HEK293T (cell line): ENCODE results near the gene PIRT.

Experiments used
- CTCF ChIA-PET: fragments of 350-600 bp; formaldehyde crosslinking; extraction: SDS; loops from one replicate; lab custom pipeline; 2021; ENCODE audit warnings: antibody characterized with exemption, inconsistent platforms; lab: Yijun Ruan, JAX
- POLR2A ChIA-PET: fragments of 350-600 bp; formaldehyde crosslinking; extraction: SDS; loops from one replicate; lab custom pipeline; 2020; ENCODE audit warnings: antibody characterized with exemption, inconsistent platforms; lab: Yijun Ruan, JAX
- DNase-seq: peaks from one replicate; pipeline ENCODE4 v3.0.0; 2012; ENCODE audit warnings: mixed read lengths; ENCODE audit errors: extremely low spot score
- ARNT ChIP-seq: fragments of 450-650 bp; IDR thresholded peaks from 2 replicates; pipeline ENCODE4 v1.6.1; 2017; ENCODE audit warnings: mild to moderate bottlenecking
- BHLHE40 ChIP-seq: fragments of 450-650 bp; IDR thresholded peaks from 2 replicates; pipeline ENCODE4 v1.6.1; 2016; ENCODE audit warnings: mild to moderate bottlenecking, moderate library complexity, borderline replicate concordance
- CTBP1 ChIP-seq: fragments of 450-650 bp; IDR thresholded peaks from 2 replicates; pipeline ENCODE4 v1.6.1; 2016; ENCODE audit warnings: borderline replicate concordance
- ELF4 ChIP-seq: fragments of 450-650 bp; IDR thresholded peaks from 2 replicates; pipeline ENCODE4 v1.6.1; 2017; ENCODE audit warnings: antibody characterized with exemption
- FOXA1 ChIP-seq: fragments of 450-650 bp; IDR thresholded peaks from 2 replicates; pipeline ENCODE4 v1.6.1; 2016; ENCODE audit warnings: mild to moderate bottlenecking
- FOXK2 ChIP-seq: fragments of 450-650 bp; IDR thresholded peaks from 2 replicates; pipeline ENCODE4 v1.6.1; 2016; ENCODE audit warnings: mild to moderate bottlenecking
- FOXM1 ChIP-seq: fragments of 450-650 bp; IDR thresholded peaks from 2 replicates; pipeline ENCODE4 v1.6.1; 2017; ENCODE audit warnings: mild to moderate bottlenecking, borderline replicate concordance
- HDGF ChIP-seq: fragments of 450-650 bp; IDR thresholded peaks from 2 replicates; pipeline ENCODE4 v1.6.1; 2017; ENCODE audit warnings: antibody characterized with exemption, borderline replicate concordance
- L3MBTL2 ChIP-seq: fragments of 450-650 bp; conservative IDR thresholded peaks from 2 replicates; pipeline ENCODE4 v1.6.1; 2016; ENCODE audit warnings: mild to moderate bottlenecking
- LEF1 ChIP-seq: fragments of 450-650 bp; IDR thresholded peaks from 2 replicates; pipeline ENCODE4 v1.6.1; 2017; ENCODE audit warnings: mild to moderate bottlenecking, borderline replicate concordance
- NFRKB ChIP-seq: fragments of 450-650 bp; IDR thresholded peaks from 2 replicates; pipeline ENCODE4 v1.6.1; 2016; ENCODE audit warnings: mild to moderate bottlenecking, moderate library complexity
- SP1 ChIP-seq: fragments of 450-650 bp; IDR thresholded peaks from 2 replicates; pipeline ENCODE4 v1.6.1; 2017
- SUZ12 ChIP-seq: fragments of 450-650 bp; IDR thresholded peaks from 2 replicates; pipeline ENCODE4 v1.6.1; 2016; ENCODE audit warnings: mild to moderate bottlenecking
- TARDBP ChIP-seq: fragments of 450-650 bp; IDR thresholded peaks from 2 replicates; pipeline ENCODE4 v1.6.1; 2016
- ZNF384 ChIP-seq: fragments of 450-650 bp; IDR thresholded peaks from 2 replicates; pipeline ENCODE4 v1.6.1; 2016
- TF ChIP-seq, protein P1 (sequence below): fragments of 450-650 bp; IDR thresholded peaks from 2 replicates; pipeline ENCODE4 v1.6.1; 2016

The PIRT gene

DNA sequence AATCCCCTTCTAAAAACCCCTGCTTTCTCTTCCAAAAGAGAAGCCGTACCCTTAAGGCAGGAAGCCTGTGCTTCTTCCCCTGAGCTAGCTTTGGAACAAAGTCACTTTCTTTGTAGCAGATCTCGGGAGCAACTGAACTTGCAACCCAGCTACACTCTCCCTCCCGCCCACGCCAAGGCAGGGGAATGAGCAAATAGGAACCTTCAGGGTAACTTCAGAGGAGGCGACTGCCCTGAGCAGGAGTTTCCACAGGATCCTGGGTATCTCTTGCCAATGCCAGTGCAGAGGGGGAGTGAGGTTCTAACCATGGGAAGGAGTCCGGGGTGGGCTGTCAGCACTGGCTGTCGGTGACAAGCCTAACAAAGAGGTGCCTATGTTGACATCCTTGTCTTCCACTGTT lies 5.9 kb upstream of the PIRT start:
- no peak for TF ChIP-seq FOXK2
- TF ChIP-seq SUZ12, result no peak
- TF ChIP-seq BHLHE40, result no peak
- no peak for TF ChIP-seq SP1
- DNase-seq, result no peak
- POLR2A ChIA-PET, result no interaction called here
- CTCF ChIA-PET, result interaction anchor here (0.7 to 2.8 kb wide), 3 partner anchors 107 to 1669 kb away, joined by 3 to 30 read pairs (median 4); no protein-coding TSS in a partner anchor

DNA sequence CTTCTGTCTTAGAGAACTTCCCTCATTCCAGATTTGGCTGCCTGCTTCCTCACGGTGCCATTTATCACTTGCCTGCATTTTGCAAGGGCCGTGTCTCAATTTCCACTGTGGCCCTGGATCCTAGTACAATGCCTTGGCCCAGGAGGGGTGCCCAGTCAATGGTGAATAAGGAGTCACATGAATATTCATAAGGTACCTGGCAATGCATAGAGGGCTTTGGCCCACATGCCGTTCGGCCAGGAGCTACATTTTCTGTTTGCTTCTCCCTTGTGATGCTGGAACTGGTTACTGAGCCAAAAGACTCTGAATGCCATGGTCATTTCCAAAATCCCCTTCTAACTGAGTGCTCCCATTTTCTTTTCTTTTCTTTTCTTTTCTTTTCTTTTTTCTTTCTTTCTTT lies 4.8 kb upstream of the PIRT start:
- POLR2A ChIA-PET, result no interaction called here
- no peak for DNase-seq
- TF ChIP-seq SP1 (no peak), ARNT (no peak), BHLHE40 (no peak), FOXK2 (no peak), L3MBTL2 (no peak), LEF1 (no peak), SUZ12 (no peak), ELF4 (no peak), CTBP1 (no peak), FOXM1 (no peak), NFRKB (no peak), TARDBP (no peak), ZNF384 (no peak), FOXA1 (no peak), HDGF (no peak)
- TF ChIP-seq, protein P1, sequence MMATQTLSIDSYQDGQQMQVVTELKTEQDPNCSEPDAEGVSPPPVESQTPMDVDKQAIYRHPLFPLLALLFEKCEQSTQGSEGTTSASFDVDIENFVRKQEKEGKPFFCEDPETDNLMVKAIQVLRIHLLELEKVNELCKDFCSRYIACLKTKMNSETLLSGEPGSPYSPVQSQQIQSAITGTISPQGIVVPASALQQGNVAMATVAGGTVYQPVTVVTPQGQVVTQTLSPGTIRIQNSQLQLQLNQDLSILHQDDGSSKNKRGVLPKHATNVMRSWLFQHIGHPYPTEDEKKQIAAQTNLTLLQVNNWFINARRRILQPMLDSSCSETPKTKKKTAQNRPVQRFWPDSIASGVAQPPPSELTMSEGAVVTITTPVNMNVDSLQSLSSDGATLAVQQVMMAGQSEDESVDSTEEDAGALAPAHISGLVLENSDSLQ, result no peak
- CTCF ChIA-PET, result interaction anchor here (2.8 kb wide), 1 partner anchor 106 kb away, joined by 30 read pairs; no protein-coding TSS in a partner anchor

DNA sequence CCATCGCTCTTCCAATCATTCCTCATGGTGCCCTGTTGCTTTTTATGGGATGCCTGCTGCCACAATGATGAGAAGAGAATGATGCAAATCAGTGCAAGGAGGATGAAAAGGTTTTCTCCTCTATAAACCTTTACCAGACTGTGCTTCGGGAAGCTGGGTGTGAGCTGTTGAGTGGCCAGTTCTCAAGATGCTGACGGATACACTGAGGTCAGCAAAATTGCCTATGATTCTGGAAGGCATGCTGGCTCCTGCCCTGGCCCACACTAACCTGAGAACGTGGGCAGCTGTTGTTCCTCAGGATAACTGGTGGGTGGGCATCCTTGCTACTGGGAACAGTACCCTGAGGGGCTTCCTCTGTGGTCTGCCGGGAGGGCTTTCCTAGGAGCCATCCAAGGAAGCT lies 795 bp upstream of the PIRT start:
- ChIA-PET CTCF (no interaction called here), POLR2A (interaction anchor here (1.2 kb wide), 1 partner anchor 1159 kb away, joined by 3 read pairs; the partner anchor contains the start of gene ZNF18)
- DNase-seq, result no peak
- no peak for TF ChIP-seq FOXM1
- TF ChIP-seq ZNF384, result no peak
- TF ChIP-seq ELF4, result no peak
- TF ChIP-seq HDGF, result no peak
- TF ChIP-seq CTBP1, result no peak
- TF ChIP-seq BHLHE40, result no peak
- no peak for TF ChIP-seq ARNT
- TF ChIP-seq FOXA1, result no peak

DNA sequence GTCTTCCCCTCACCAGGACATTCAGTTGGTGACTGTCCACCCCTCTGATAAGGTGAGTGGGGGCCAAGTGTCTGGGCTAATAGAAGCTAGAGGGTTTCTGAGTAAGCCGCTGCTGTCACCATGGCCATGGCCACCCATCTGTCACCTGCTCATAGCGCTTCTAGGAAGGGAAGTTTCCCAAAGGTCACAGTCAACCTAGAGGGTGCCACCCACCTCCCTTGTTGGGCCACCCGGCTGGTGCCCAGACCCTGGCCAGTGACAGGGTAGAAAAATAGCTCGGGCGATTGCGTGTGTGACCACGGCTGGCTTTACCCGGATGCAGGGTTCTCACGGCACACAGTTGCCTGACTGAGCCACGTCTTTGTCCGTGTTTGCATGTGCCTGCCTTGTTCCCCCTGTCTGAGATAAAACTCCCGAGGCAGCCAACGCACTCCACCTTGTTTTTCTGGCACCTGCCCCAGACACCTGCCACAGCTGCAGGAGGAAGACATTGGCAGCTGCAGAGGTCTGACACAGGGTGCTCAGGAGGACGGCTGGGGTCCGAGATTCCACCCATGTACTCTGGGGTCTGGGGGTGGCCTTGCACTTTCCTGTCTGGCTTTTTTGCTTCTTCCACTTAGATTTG lies 809 bp downstream of the PIRT start:
- POLR2A ChIA-PET, result no interaction called here
- CTCF ChIA-PET, result no interaction called here
- DNase-seq, result no peak
- TF ChIP-seq BHLHE40 (no peak), SUZ12 (no peak), ELF4 (no peak), ZNF384 (no peak), L3MBTL2 (no peak), FOXM1 (no peak), FOXA1 (no peak), CTBP1 (no peak), HDGF (no peak), SP1 (no peak), ARNT (no peak), FOXK2 (no peak)

DNA sequence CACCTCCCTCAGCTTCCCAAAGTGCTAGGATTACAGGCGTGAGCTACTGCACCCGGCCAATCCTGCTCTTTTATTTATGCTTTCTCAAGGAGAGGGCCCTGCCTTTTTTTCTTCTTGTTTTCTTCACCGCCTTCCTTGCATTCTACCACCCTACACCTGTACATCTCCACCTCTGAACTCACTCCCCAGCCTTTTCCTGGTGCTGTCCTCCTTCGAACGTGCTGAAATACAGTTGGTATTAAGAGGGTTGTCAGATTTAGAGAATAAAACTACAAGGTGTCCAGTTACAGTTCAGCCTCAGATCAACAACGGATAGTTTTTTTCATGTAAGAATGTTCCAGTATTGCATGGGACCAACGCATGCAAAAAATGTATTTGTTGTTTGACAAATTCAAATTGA lies 1.7 kb downstream of the PIRT start:
- TF ChIP-seq HDGF, result no peak
- TF ChIP-seq L3MBTL2, result no peak
- TF ChIP-seq, protein P1, result no peak
- TF ChIP-seq FOXK2, result no peak
- no peak for TF ChIP-seq LEF1
- no peak for TF ChIP-seq FOXM1
- TF ChIP-seq ZNF384, result no peak
- CTCF ChIA-PET, result no interaction called here
- DNase-seq, result no peak
- POLR2A ChIA-PET, result no interaction called here

DNA sequence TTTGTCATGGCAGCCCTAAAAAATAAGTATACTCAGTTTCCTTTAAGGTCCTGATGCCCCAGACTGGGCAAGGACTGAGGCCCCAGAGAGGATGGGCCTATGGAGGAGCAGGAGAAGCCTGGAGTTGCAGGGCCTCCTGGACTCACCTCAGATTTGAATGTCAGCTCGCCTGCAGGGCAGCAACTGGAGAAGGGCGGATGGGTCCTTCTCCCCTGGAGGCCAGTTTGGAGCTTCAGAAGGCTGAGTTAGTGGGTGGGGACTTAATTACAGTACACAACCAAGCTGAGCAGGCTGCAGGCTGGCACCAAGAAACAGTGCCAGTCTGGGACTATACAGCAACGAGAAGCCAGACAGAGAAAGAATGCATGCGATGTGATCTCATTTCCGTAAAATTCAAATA lies 6.2 kb downstream of the PIRT start:
- ChIA-PET POLR2A (no interaction called here), CTCF (no interaction called here)
- no peak for TF ChIP-seq FOXK2
- no peak for TF ChIP-seq SP1
- no peak for TF ChIP-seq FOXA1
- no peak for TF ChIP-seq ARNT
- TF ChIP-seq BHLHE40, result no peak
- TF ChIP-seq TARDBP, result no peak
- no peak for TF ChIP-seq FOXM1
- TF ChIP-seq, protein P1, result no peak
- TF ChIP-seq ELF4, result no peak
- no peak for TF ChIP-seq L3MBTL2
- TF ChIP-seq SUZ12, result no peak
- TF ChIP-seq CTBP1, result no peak
- no peak for TF ChIP-seq LEF1
- TF ChIP-seq NFRKB, result no peak
- TF ChIP-seq HDGF, result no peak
- TF ChIP-seq ZNF384, result no peak
- DNase-seq, result no peak
